BLaER1 treated with 17β-estradiol and CSF1 and Interleukin-3, amounts not matched to agents 10 nM and 100 nM (cell line): ENCODE measurements around the gene FPR2.

Source experiments
- H3K27ac ChIP-seq, 11 experiments: shearing (Covaris generic); formaldehyde crosslinking; 2 replicates each; pipeline ENCODE4 v1.8.1; 2022
- H3K27me3 ChIP-seq, 11 experiments: shearing (Covaris generic); formaldehyde crosslinking; 2 replicates each; pipeline ENCODE4 v1.8.1; 2022
- H3K36me3 ChIP-seq, 11 experiments: shearing (Covaris generic); formaldehyde crosslinking; 2 replicates each; pipeline ENCODE4 v1.8.1; 2022
- H3K4me1 ChIP-seq, 10 experiments: shearing (Covaris generic); formaldehyde crosslinking; 2 replicates each; pipeline ENCODE4 v1.8.1; 2022
- H3K4me2 ChIP-seq, 11 experiments: shearing (Covaris generic); formaldehyde crosslinking; 2 replicates each; pipeline ENCODE4 v1.8.1; 2022
- H3K4me3 ChIP-seq, 10 experiments: shearing (Covaris generic); formaldehyde crosslinking; 2 replicates each; pipeline ENCODE4 v1.8.1; 2022
- H3K9ac ChIP-seq, 11 experiments: shearing (Covaris generic); formaldehyde crosslinking; 2 replicates each; pipeline ENCODE4 v1.8.1; 2022
- H3K9me3 ChIP-seq, 11 experiments: shearing (Covaris generic); formaldehyde crosslinking; replicated peaks in 1 of 11; 2 replicates each; pipeline ENCODE4 v1.8.1; 2022
- H4K20me1 ChIP-seq, 11 experiments: shearing (Covaris generic); formaldehyde crosslinking; 2 replicates each; pipeline ENCODE4 v1.8.1; 2022
- Cebpa-rat ChIP-seq, 11 experiments: shearing (Covaris generic); IDR thresholded peaks; 2 replicates each; pipeline ENCODE4 v1.8.1; 2022

Gene FPR2, protein sequence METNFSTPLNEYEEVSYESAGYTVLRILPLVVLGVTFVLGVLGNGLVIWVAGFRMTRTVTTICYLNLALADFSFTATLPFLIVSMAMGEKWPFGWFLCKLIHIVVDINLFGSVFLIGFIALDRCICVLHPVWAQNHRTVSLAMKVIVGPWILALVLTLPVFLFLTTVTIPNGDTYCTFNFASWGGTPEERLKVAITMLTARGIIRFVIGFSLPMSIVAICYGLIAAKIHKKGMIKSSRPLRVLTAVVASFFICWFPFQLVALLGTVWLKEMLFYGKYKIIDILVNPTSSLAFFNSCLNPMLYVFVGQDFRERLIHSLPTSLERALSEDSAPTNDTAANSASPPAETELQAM

DNA sequence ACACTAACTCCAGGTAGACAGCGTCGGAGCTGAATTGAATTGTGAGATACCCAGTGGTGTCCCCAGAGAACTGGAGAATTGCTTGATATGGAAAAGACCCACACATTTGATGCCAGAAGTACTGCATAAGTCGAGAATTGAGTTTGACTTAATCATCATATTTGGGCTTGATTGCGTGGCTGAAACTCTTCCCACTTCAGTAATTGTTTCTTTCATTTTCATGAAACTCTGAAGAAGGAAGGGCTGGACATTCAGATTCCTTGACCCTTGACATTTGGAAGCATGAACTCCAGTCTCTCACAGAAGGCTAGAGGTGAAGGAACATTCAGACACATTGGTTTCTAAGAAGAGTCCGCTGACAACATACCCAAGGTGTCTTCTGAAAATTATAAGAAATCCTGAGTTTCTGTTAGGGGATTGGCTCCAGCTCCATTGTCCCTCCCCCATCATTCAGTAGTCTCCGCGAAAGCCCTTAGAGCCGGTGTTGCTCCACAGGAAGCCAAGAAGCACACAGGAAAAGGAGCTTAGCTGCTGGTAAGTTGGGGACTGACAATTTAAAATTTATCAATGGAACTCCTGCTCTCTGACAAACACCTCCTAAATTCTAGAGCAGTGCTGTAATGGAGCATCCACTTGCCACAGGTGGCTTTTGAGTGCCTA is at the start of gene FPR2:
FPR2 (plus strand) TSS at position 484 of the 660 bp plus-strand sequence. CDS start 7,479 bp downstream, outside the sequence.
- Histone ChIP-seq H3K27me3 (no peaks in the 10 kb centered on the region), H3K4me2 (peak within 1 kb of the TSS in 8 of 11 experiments; percentile 5 to 63 (median 20); a peak in 9 of 22 replicates), H3K27ac (no peak within 1 kb of the TSS), H3K9me3 (peaks cover 0 to 13% (median 0%) of the 10 kb centered on the region in 11 experiments; a peak in 6 of 22 replicates), H3K36me3 (no peaks in the 10 kb centered on the region), H3K4me3 (no peak within 1 kb of the TSS), H3K4me1 (peaks cover 0 to 44% (median 9%) of the 10 kb centered on the region in 10 experiments; a peak in 10 of 20 replicates), H4K20me1 (no peaks in the 10 kb centered on the region), H3K9ac (no peak within 1 kb of the TSS)
- TF ChIP-seq Cebpa-rat (IDR thresholded peaks at IDR 0.05), result no peak

DNA sequence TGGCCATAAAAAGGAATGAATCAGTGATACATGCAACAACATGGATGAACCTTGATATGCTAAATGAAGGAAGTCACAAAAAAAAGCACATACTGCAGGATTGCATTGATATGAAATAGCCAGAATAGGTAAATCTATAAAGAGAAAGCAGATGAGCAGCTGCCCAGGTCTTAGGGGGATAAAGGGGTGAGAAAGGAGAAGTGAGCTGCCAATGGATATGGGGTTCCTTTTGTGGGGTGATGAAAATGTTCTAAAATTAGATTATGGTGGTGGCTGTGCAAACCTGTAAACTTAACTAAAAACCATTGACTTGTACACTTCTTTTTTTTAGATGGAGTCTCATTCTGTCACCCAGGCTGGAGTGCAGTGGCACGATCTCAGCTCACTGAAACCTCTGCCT is 49.3 kb upstream of the FPR2 start:
- Histone ChIP-seq H3K27me3 (no peaks in the 10 kb centered on the region), H3K4me2 (peak overlapping the region in 9 of 11 experiments; percentile 5 to 73 (median 65); a peak in 17 of 22 replicates), H3K9me3 (peaks cover 0 to 7% (median 0%) of the 10 kb centered on the region in 11 experiments; a peak in 4 of 22 replicates), H3K4me1 (peaks cover 41 to 66% (median 46%) of the 10 kb centered on the region in 10 experiments), H3K36me3 (peaks cover 11 to 31% (median 16%) of the 10 kb centered on the region in 11 experiments; a peak in 21 of 22 replicates), H3K4me3 (no peak overlapping the region), H4K20me1 (no peaks in the 10 kb centered on the region; a peak in 2 of 22 replicates), H3K9ac (no peak overlapping the region), H3K27ac (peak overlapping the region in 3 of 11 experiments; percentile 43 to 61 (median 50); a peak in 4 of 22 replicates)
- TF ChIP-seq Cebpa-rat (IDR thresholded peaks at IDR 0.05), result no peak

DNA sequence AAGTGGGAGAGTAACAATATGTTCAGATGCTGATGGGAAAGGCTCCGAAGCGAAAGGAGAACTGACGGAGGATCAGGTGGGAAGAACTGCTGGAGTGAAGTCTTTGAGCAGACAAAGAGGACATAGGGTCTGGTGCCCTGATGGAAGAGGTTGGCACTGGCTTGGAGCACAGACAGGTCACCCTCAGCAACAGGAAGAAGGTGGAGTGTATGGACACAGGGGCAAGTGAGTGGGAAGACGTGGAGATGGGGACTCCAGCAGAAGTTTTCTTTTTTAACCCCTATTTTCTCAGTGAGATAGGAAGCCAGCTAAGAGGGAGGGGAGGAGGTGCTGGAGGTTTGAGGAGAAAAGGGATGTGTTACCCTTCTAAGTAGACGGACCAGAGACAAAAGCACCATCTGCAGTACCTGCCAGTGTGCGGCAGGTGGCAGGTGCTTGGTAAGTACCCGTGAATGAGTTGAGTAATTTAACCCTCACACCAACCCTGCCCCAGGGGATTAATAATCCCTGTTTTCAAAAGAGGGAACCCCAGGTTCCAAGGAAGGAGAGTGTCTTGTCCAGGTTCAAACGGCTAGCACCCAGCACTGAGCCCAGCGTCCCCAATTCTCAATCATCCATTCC is 48.4 kb upstream of the FPR2 start:
- Histone ChIP-seq H3K4me3 (no peak overlapping the region), H3K27ac (peak overlapping the region in 2 of 11 experiments; percentile 10 to 46; a peak in 3 of 22 replicates), H3K9me3 (peaks cover 0 to 7% (median 0%) of the 10 kb centered on the region in 11 experiments; a peak in 4 of 22 replicates), H3K4me1 (peaks cover 38 to 58% (median 44%) of the 10 kb centered on the region in 10 experiments), H3K9ac (no peak overlapping the region), H3K4me2 (peak overlapping the region in 7 of 11 experiments; percentile 12 to 73 (median 61); a peak in 8 of 22 replicates), H3K36me3 (peaks cover 2 to 23% (median 7%) of the 10 kb centered on the region in 11 experiments; a peak in 20 of 22 replicates), H4K20me1 (no peaks in the 10 kb centered on the region; a peak in 2 of 22 replicates), H3K27me3 (no peaks in the 10 kb centered on the region)
- no peak for TF ChIP-seq Cebpa-rat (IDR thresholded peaks at IDR 0.05)

DNA sequence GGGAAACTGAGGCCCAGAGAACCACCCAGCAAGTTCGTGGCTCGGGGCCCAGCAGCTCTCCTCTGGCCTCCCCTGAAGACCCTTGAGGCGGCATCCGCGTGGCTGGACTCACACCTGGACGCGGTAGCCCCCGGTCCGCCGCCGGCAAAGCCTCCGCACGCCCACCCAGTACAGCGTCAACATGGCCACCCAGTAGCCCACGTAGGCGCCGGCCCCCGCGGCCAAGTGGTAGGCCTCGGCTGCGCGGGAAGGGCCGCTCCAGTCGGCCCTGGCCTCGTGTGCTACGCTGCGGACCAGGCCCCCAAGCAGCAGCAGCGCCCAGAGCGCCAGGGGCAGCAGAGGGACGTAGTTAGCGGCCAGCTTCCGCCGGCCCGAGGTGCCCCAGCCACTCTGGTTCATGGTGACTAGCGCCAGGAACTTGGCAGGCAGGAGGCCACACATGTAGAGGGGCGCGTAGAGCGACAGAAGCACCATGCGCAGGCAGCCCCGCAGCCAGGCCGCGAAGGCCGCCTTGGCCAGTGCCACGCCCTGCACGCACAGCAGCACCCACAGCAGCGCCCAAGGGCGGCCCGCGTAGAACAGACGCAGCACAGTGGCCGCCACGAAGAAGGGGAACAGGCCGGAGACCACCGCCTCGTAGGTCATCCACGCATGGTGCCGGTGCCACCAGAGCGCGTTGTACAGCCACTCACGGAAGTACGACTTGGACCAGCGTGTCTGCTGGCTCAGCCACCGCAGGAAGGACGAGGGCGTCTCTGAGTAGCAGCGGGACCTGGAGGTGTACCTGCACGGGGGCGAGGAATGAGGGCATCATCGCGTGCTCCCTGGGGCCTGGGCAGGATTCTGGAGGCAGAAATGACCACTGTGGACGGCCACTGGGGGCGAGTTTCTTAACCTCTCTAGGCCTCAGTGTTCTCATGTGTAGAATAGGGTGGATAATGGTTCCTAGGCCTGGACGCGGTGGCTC is 47.4 kb upstream of the FPR2 start:
- H3K9ac ChIP-seq, result no peak overlapping the region
- H3K4me1 ChIP-seq, result peaks cover 32 to 50% (median 44%) of the 10 kb centered on the region in 10 experiments
- no peak overlapping the region for H3K4me3 ChIP-seq
- H3K27ac ChIP-seq, result no peak overlapping the region
- H3K4me2 ChIP-seq, result peak overlapping the region in 1 of 11 experiments; percentile 70; a peak in 1 of 22 replicates
- H3K36me3 ChIP-seq, result peaks cover 0 to 15% (median 0%) of the 10 kb centered on the region in 11 experiments; a peak in 8 of 22 replicates
- H3K27me3 ChIP-seq, result no peaks in the 10 kb centered on the region
- TF ChIP-seq Cebpa-rat (IDR thresholded peaks at IDR 0.05), result no peak
- H4K20me1 ChIP-seq, result no peaks in the 10 kb centered on the region; a peak in 1 of 22 replicates
- H3K9me3 ChIP-seq, result peaks cover 0 to 7% (median 0%) of the 10 kb centered on the region in 11 experiments; a peak in 5 of 22 replicates

DNA sequence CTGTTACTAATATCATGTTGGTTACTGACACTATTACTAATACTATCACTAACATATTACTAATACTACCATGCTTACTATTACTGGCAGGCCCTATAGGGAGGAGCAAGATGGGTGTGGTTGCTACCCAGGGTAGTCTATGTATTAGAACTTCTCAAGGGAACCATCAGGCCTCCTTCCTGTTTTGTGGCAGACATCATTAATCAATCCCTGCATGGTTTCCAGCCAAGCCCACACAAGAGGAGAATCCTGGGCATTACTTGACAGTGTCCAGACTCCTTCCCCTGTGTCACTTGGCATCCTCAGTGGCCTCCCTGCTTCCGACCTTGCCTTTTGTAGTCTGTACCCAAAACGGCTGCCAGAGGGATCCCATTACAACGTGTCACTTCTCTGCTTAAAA is 46.1 kb upstream of the FPR2 start:
- Histone ChIP-seq H4K20me1 (no peaks in the 10 kb centered on the region; a peak in 1 of 22 replicates), H3K27ac (no peak overlapping the region), H3K9me3 (peaks cover 0 to 16% (median 7%) of the 10 kb centered on the region in 11 experiments; a peak in 13 of 22 replicates), H3K36me3 (peaks cover 0 to 15% (median 0%) of the 10 kb centered on the region in 11 experiments; a peak in 8 of 22 replicates), H3K27me3 (no peaks in the 10 kb centered on the region), H3K9ac (no peak overlapping the region), H3K4me2 (peak overlapping the region in 1 of 11 experiments; percentile 32; a peak in 2 of 22 replicates), H3K4me1 (peaks cover 22 to 38% (median 34%) of the 10 kb centered on the region in 10 experiments), H3K4me3 (no peak overlapping the region)
- TF ChIP-seq Cebpa-rat (IDR thresholded peaks at IDR 0.05), result no peak

DNA sequence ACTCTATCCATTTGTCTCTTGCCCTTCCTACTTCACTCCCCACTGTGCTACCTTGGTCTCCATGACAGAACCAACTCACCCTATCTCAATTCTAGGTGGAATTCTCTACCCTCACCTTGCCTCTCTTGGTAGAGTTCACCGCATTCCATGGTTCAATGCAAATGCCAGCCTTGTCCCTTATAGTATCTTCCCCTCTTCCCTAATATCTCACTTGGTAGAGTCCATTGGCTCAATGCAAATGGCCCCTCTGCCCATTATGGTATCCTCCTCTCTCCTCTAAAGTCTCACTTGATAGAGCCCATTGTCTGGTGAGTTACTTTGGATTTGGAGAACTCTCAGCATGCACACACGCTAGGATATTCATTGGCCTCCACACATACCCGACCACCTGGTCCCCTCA is 45.1 kb upstream of the FPR2 start:
- TF ChIP-seq Cebpa-rat (IDR thresholded peaks at IDR 0.05), result no peak
- H3K4me2 ChIP-seq, result no peak overlapping the region
- peaks cover 12 to 28% (median 24%) of the 10 kb centered on the region in 10 experiments for H3K4me1 ChIP-seq
- H3K9ac ChIP-seq, result no peak overlapping the region
- H4K20me1 ChIP-seq, result no peaks in the 10 kb centered on the region; a peak in 1 of 22 replicates
- H3K4me3 ChIP-seq, result no peak overlapping the region
- H3K9me3 ChIP-seq, result peaks cover 0 to 16% (median 7%) of the 10 kb centered on the region in 11 experiments; a peak in 13 of 22 replicates
- peaks cover 0 to 15% (median 0%) of the 10 kb centered on the region in 11 experiments; a peak in 8 of 22 replicates for H3K36me3 ChIP-seq
- H3K27me3 ChIP-seq, result no peaks in the 10 kb centered on the region
- H3K27ac ChIP-seq, result no peak overlapping the region

DNA sequence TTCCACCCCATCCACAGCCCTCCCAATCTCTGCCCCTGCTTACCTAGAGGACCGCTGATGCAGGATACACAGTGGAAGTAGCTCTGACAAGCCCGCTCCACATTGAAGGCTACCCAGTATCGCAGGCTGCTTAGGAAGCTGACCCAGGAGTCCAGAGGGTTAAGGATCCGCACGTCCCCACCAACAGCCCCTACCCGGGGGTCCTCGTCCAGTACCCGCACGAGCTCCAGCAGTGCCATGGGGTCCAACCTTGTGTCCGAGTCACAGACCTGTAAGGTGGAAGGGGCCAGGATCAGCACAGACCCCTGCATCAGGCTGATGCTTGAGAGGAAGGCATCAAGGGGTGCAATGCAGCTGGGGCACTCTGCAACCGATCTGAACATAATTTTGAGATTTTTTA is 44.1 kb upstream of the FPR2 start:
- no peak overlapping the region for H3K9ac ChIP-seq
- no peak for TF ChIP-seq Cebpa-rat (IDR thresholded peaks at IDR 0.05)
- H3K4me1 ChIP-seq, result peaks cover 5 to 17% (median 13%) of the 10 kb centered on the region in 10 experiments; a peak in 19 of 20 replicates
- no peak overlapping the region for H3K4me3 ChIP-seq
- H4K20me1 ChIP-seq, result no peaks in the 10 kb centered on the region; a peak in 1 of 22 replicates
- H3K36me3 ChIP-seq, result peaks cover 0 to 15% (median 0%) of the 10 kb centered on the region in 11 experiments; a peak in 8 of 22 replicates
- no peak overlapping the region for H3K27ac ChIP-seq
- H3K27me3 ChIP-seq, result no peaks in the 10 kb centered on the region
- peaks cover 0 to 16% (median 7%) of the 10 kb centered on the region in 11 experiments; a peak in 13 of 22 replicates for H3K9me3 ChIP-seq
- H3K4me2 ChIP-seq, result no peak overlapping the region
